HepG2 (cell line): ENCODE measurements around the gene TMEM14B. TPM values are rescaled to one million over a fixed set of nuclear protein-coding genes. Genes with fewer than 3 reads are reported as not detected.
A peak's percentile ranks its signal among the peaks of the same experiment; 100 is the strongest.

ENCODE experiments used
- CBX1 ChIP-seq: IDR thresholded peaks from one replicate; pipeline ENCODE4 v1.6.1; 2016; ENCODE audit warnings: antibody characterized with exemption, low read depth
- CREB3 ChIP-seq: sonication (generic); formaldehyde crosslinking; IDR thresholded peaks from 2 replicates; pipeline ENCODE4 v1.5.0; 2020; ENCODE audit warnings: missing genetic modification reagents
- GMEB1 ChIP-seq: sonication (generic); formaldehyde crosslinking; IDR thresholded peaks from 2 replicates; pipeline ENCODE4 v1.5.1; 2020; ENCODE audit warnings: missing genetic modification reagents, mild to moderate bottlenecking, borderline replicate concordance
- JDP2 ChIP-seq: sonication (generic); formaldehyde crosslinking; IDR thresholded peaks from 2 replicates; pipeline ENCODE4 v1.8.1; 2022; ENCODE audit warnings: missing genetic modification reagents, borderline replicate concordance
- MXD4 ChIP-seq: IDR thresholded peaks from 2 replicates; pipeline ENCODE4 v1.6.1; 2016; ENCODE audit warnings: mild to moderate bottlenecking, missing biosample characterization, missing genetic modification reagents
- NFAT5 ChIP-seq: sonication (generic); formaldehyde crosslinking; IDR thresholded peaks from 2 replicates; pipeline ENCODE4 v1.4.0; 2020; ENCODE audit warnings: missing genetic modification reagents
- NPAS2 ChIP-seq: sonication (generic); formaldehyde crosslinking; IDR thresholded peaks from 2 replicates; pipeline ENCODE4 v1.8.0; 2022; ENCODE audit warnings: mild to moderate bottlenecking, missing genetic modification reagents, borderline replicate concordance
- U2AF1 ChIP-seq: fragments of 200-400 bp; formaldehyde crosslinking; optimal IDR thresholded peaks from 2 replicates; pipeline ENCODE3; 2017; ENCODE audit warnings: mild to moderate bottlenecking, low read depth, low read length
- ZNF407 ChIP-seq: sonication (generic); formaldehyde crosslinking; IDR thresholded peaks from one replicate; pipeline ENCODE4 v1.5.1; 2020; ENCODE audit warnings: mild to moderate bottlenecking, missing genetic modification reagents; ENCODE audit errors: not compliant biosample characterization
- polyA plus RNA-seq, 8 experiments: library from polyadenylated mRNA; depleted of rRNA in 3 of 8; stranded (reverse) in 7 of 8; unstranded in 1 of 8; fragments of >200 nt; fragmentation: Illumina TruSeq in 4 of 8; extraction: Trizol in 4 of 8; gene quantifications; 2 replicates each; pipeline versions ENCODE4 v1.2.1 to v1.2.3, GENCODE V29; 2011 to 2016; ENCODE audit warnings: low read depth in 4 of 8, missing spikeins in 1 of 8, mixed read lengths in 1 of 8; ENCODE audit not compliant: insufficient read depth in 1 of 8
- total RNA-seq, 5 experiments: library from RNA; depleted of rRNA; stranded (reverse); fragments of >200 nt; fragmentation: Illumina TruSeq; extraction: Trizol; gene quantifications; 2 replicates each; pipeline ENCODE4 v1.2.3, GENCODE V29; 2016; ENCODE audit warnings: low read depth in 1 of 5
- TF ChIP-seq, protein P1 (sequence below): sonication (generic); formaldehyde crosslinking; IDR thresholded peaks from 2 replicates; pipeline ENCODE4 v1.9.0; 2021; ENCODE audit warnings: missing genetic modification reagents, borderline replicate concordance

TMEM14B gene
- total and polyA plus RNA-seq, 2 of the 13 experiments (the other 11 are each of a cell fraction or from before 2014, with no cell fraction given): 133 to 200 TPM

DNA sequence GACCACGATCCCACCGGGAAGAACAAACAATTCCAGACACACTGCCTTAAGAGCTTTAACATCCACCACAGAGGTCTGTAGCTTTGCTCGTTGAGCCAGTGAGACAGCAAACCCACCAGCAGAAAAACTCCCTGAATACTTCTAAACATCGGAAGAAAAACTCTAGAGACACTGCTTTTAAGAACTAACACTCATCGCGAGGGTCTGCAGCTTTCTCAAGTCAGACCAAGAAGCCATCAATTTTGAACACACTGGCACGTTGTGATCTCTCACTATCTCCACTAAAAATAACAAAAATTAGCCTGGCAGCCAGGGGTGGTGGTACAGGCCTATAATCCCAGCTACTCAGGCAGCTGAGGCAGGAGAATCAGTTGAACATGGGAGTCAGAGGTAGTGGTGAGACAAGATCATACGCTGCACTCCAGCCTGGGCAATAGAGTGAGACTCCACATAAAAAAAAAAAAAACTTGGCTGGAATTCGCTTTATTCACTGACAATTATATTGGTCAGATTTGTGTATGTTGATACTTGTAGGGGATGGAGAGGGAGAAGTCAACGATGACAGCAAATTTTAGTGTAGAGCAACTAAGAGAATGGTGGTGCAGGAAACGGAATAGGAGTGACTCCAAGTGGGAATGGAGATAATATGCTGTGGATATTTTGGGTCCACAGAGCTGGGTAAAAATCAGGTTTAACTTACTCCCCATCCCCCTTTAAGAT lies 25.6 kb upstream of the TMEM14B start (continued):
- no peak for TF ChIP-seq ZNF407 (CRISPR knock-in tag)
- TF ChIP-seq NFAT5 (CRISPR knock-in tag): 0 out of 2 replicates have a peak, but pooled peaks have one; percentile 14
- no peak for TF ChIP-seq CREB3 (CRISPR knock-in tag)
- TF ChIP-seq JDP2 (CRISPR knock-in tag): no peak
- TF ChIP-seq U2AF1: no peak
- 0 out of 2 replicates have a peak, but pooled peaks have one; percentile 1 for TF ChIP-seq MXD4 (CRISPR knock-in tag)
- TF ChIP-seq, protein P1, sequence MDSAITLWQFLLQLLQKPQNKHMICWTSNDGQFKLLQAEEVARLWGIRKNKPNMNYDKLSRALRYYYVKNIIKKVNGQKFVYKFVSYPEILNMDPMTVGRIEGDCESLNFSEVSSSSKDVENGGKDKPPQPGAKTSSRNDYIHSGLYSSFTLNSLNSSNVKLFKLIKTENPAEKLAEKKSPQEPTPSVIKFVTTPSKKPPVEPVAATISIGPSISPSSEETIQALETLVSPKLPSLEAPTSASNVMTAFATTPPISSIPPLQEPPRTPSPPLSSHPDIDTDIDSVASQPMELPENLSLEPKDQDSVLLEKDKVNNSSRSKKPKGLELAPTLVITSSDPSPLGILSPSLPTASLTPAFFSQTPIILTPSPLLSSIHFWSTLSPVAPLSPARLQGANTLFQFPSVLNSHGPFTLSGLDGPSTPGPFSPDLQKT (CRISPR knock-in tag): no peak
- TF ChIP-seq NPAS2 (CRISPR knock-in tag): no peak
- TF ChIP-seq GMEB1 (CRISPR knock-in tag): no peak
- TF ChIP-seq CBX1: no peak
